GM12801 (cell line): ENCODE data around the gene FOXJ3.

Experiments
- TF ChIP-seq, protein P1 (sequence below): IDR thresholded peaks from one replicate; pipeline ENCODE4 v1.5.1; 2011; ENCODE audit warnings: control low read depth; ENCODE audit not compliant: insufficient read length; ENCODE audit errors: extremely low read depth

Gene FOXJ3

DNA sequence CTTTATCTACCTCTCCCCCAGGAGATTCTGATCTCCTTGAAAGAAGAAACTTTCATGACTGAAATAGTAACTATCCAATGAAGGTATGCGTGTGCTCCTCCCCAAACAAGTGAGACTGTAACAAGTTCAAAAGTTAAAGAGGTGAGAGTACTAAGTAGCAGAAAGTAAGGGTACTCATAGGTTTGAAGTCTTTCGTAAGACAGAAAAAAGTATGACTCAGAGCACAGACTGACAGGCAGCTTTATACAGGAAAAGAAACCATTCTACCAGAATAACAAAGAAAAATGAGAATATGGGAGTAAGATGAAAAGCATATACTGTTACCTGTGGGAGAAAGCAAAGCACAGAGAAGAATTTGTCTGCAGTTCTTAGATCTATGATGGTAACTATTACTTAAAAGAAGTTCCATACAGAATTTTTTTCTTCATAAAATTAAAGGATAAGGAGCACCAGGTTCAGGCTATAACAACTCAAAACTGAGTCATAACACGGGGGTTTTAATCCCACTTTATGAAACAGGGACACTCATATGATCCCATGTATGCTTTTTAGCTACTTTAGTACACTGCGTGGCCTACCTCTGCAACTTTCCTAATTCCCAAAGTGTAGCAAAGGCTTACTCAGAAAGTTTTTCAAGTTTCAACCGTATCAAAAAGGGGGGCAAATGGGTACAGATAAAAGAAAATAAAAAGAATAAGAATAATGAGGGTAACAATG is 52.0 kb downstream of the FOXJ3 start:
- TF ChIP-seq, protein P1, sequence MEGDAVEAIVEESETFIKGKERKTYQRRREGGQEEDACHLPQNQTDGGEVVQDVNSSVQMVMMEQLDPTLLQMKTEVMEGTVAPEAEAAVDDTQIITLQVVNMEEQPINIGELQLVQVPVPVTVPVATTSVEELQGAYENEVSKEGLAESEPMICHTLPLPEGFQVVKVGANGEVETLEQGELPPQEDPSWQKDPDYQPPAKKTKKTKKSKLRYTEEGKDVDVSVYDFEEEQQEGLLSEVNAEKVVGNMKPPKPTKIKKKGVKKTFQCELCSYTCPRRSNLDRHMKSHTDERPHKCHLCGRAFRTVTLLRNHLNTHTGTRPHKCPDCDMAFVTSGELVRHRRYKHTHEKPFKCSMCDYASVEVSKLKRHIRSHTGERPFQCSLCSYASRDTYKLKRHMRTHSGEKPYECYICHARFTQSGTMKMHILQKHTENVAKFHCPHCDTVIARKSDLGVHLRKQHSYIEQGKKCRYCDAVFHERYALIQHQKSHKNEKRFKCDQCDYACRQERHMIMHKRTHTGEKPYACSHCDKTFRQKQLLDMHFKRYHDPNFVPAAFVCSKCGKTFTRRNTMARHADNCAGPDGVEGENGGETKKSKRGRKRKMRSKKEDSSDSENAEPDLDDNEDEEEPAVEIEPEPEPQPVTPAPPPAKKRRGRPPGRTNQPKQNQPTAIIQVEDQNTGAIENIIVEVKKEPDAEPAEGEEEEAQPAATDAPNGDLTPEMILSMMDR, result no peak

DNA sequence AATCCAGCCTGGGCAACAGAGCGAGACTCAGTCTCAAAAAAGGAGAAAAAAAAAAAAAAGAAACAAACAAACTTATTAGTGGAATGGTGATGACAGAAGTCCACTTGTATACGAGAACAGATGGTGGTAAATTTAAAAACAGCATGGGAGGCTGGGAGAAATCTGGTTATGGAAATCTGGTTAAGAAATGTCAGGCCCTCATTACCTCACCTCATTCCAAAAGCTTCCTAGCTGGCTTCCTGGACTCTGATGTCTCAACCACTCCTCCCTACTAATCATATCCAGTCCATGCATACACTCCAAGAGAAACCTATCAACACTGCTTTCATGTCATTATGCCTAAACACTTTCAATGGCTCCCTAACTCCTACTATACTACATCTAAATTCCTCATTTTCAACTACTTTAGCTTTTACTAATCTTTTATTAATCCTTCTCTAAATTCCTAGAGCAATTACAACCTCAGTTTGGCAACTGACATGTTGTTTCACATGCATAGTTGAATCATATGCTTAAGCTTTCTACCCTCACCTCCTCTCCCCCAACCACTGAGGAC is 52.9 kb downstream of the FOXJ3 start:
- TF ChIP-seq, protein P1, result no peak

DNA sequence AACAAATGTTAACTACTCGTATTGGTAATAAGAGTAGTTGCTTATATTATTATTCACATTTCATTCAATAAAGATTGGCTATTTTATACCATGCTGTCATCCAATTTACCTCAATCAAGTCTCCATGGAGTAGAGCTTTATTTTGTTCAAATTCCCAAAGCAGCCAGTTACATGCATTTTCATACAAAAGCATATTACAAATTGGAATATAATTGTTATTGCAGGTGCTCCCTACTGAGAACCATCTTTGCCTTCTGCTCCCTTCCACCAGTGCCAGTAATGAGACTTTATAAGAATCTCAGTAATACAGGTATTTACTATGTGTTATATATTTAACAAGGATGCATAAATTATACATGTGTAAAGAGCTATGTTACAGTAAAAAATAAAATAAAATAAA is 54.2 kb downstream of the FOXJ3 start:
- TF ChIP-seq, protein P1, result no peak

DNA sequence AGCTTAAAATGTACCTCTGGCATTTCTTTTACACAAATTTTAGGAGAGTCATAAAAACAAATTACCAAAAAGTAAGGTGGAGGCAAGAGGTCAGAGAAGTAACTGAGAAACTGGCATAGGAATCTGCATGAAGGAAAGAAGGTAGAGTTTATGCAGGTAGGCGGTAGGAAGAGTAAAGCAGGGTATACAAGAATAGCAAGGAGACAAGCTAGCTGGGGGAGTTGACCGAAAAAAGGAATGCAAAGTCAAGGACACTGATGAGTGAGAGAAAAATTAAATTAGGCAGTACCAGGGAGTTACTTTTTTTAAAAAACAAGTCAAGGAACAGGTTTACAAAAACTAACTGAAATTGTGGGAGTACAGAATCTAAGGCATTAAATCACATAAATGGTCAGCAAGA is 56.0 kb downstream of the FOXJ3 start:
- TF ChIP-seq, protein P1, result no peak

DNA sequence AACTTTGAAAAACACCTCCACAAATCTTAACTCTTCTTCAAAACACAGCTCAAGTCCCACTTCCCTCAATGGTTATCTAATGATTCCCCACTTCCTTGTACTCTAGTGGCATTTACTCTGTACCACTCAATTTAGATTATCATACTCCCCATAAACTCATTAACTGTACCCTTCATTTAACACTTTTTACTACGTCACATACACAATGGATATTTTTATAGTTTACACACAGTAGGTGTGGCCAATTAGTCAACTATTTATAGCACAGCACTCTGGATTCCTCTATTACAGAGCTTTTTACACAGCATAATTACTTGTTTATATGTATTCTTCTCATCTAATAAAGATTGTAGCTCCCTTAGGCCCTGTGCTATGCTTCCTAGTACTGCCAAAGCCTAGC is 62.1 kb downstream of the FOXJ3 start:
- TF ChIP-seq, protein P1, result no peak

DNA sequence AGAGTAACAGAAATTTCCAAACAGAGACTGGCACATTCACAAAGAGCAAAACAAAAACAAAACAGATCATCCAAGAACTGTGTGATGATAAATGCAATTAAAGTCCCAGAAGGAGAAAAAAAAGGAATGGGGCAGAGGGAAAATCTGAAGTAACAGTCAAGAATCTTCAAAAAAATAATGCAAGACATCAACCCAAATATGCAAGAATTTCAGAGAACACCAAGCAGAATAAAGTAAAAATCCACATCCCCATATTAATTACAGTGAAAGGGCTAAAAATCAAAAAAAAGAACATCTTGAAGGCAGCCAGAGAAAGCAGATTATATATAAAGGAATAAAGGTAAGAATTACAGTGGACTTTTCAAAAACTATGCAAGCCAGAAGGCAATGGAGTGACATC is 67.1 kb downstream of the FOXJ3 start:
- TF ChIP-seq, protein P1, result no peak

DNA sequence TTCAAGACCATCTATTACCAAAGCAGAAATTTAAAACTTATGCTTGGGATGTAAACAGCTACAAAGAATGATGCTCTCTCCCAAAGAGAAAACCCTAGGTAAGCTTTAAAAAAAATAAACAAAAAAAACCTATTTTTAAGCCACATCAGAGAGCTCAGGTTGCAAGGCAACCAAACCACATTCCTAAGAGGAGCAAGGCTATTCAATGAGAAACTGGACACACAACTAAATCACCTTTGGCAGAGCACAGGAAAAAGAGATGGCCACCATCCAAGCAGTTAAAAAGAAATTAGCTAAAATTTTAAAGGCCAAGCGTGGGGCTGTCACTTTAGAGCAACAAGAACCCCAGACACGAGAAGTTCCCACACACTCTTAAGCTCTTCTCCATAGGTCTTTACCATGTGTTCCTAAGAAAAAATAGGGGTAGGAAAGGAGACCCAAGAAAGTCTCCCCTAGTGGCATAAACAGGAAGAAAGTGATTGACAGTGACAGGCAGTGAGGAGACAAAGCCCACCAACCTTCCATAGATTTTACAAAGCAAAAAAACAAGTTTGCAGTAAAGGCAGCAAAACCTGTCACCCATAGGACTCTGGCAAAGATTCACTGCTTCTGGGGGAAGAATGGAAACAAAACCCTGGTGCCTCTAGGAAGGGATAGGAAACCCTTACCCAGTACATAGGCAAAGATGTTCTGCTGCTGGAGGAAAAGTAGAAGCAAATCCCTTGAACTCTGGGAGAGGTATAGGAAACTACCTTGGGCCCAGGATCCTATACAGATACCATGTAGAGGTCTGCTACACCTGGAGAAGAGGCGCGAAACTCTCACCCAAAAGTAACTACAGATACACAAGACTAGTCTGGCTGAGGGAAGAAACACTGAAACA is 68.5 kb downstream of the FOXJ3 start:
- TF ChIP-seq, protein P1, result no peak
